Naive B cell (primary cell): ENCODE data around the gene HERPUD1. TPM values are rescaled to one million over a fixed set of nuclear protein-coding genes. Genes with fewer than 3 reads are reported as not detected.
"Not testable (repeated sequence)": the region's sequence is repeated elsewhere in the genome, so short reads cannot be mapped to it uniquely, and the experiment has no call there.

Source experiments
- ATAC-seq, 2 donors: fragments of 150-1000 bp; cut with Tn5 transposase; 2 replicates each; pipeline ENCODE4 v1.10.0; 2021; ENCODE audit warnings: low read depth in 2 of 2, mild to moderate bottlenecking in 2 of 2, moderate library complexity in 2 of 2
- DNase-seq: peaks from one replicate; pipeline ENCODE4 v3.0.0; 2022
- H3K27ac Mint-ChIP-seq, 6 donors: one replicate each; pipeline ENCODE4 v1.8.0; 2020 to 2022; ENCODE audit warnings: mild to moderate bottlenecking in 6 of 6, mixed read lengths in 6 of 6, moderate library complexity in 5 of 6, inconsistent platforms in 2 of 6
- H3K27me3 Mint-ChIP-seq, 3 donors: one replicate each; pipeline ENCODE4 v1.8.0; 2021 to 2022; ENCODE audit warnings: mixed read lengths in 3 of 3, mild to moderate bottlenecking in 1 of 3
- H3K36me3 Mint-ChIP-seq, 2 donors: one replicate each; pipeline ENCODE4 v1.8.0; 2020 to 2022; ENCODE audit warnings: mixed read lengths in 2 of 2, inconsistent platforms in 1 of 2, mild to moderate bottlenecking in 1 of 2
- H3K4me1 Mint-ChIP-seq, 3 donors: one replicate each; pipeline ENCODE4 v1.8.0; 2020 to 2022; ENCODE audit warnings: mixed read lengths in 3 of 3, inconsistent platforms in 1 of 3, mild to moderate bottlenecking in 1 of 3, moderate library complexity in 1 of 3
- H3K4me3 Mint-ChIP-seq, 8 donors: one replicate each; pipeline ENCODE4 v1.8.0; 2020 to 2022; ENCODE audit warnings: mild to moderate bottlenecking in 8 of 8, mixed read lengths in 8 of 8, moderate library complexity in 8 of 8, inconsistent platforms in 2 of 8
- H3K9me3 Mint-ChIP-seq, 7 donors: one replicate each; pipeline ENCODE4 v1.8.0; 2020 to 2022; ENCODE audit warnings: mixed read lengths in 7 of 7, mild to moderate bottlenecking in 5 of 7, inconsistent platforms in 2 of 7, moderate library complexity in 1 of 7
- polyA plus RNA-seq, 6 donors: library from polyadenylated mRNA; unstranded; fragments of 300-500 nt; fragmentation: Illumina TruSeq; gene quantifications; one replicate each; pipeline ENCODE4 v1.2.3, GENCODE V29; 2021; ENCODE audit warnings: low read depth in 6 of 6

Gene HERPUD1
- polyA plus RNA-seq, 6 donors from 2014 or later: 235 to 1,138 (median 264) TPM

DNA sequence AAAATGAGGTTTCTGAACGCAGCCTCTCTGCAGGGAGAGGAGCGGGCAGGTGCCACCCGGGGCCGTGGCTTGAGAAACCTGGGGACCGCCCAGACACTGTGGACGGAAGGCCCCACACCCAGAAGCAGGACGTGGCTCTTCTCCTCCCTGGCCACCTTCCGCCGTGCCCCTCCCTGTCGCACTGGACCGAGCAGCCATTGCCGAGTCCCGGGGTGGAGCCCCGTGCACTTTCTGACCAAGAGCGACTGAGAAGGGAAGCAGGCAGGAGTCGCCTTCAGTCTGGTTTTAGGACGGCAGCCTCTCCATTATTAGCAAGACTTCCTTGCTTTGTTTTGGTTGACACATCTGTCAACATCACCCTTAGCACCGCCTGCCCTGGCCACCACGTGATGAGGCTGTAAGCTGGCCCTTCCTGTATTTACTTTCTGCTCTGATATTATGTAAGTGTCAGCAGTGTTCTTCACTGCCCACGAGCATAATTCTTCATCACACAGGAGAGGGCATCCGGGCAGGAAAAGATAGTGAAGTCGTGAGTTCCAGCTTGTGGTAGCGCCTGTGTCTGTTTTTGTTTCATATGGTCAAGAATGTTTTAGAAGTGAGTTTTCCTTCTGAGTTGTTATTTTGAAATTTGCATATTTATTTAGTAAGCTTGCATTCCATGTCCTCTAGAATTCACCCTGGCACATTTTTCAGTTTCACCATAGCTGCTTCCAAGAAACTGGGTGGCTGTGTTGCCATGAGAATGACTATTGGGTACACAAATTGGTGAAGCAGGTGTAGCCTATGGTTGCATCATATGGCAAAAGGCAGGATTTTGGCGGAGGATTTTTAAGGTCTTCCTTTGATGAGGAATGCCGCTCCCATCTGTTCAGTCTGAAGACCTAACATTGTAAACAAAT is 1.0 kb downstream of the HERPUD1 start:
- H3K4me1 Mint-ChIP-seq: peaks cover 37 to 79% (median 58%) of the 10 kb centered on the region in 3 donors
- no peak for ATAC-seq
- H3K27me3 Mint-ChIP-seq: no peaks in the 10 kb centered on the region
- peaks cover 17 to 20% of the 10 kb centered on the region in 2 donors for H3K36me3 Mint-ChIP-seq
- H3K27ac Mint-ChIP-seq: peak overlapping the region; percentile 98 to 99 (median 99)
- H3K9me3 Mint-ChIP-seq: no peaks in the 10 kb centered on the region
- peak overlapping the region; percentile 96 to 100 (median 98) for H3K4me3 Mint-ChIP-seq
- DNase-seq: no peak

GRCh38 chr16:56933828-56934598 is 2.1 kb downstream of the HERPUD1 start:
- Mint-ChIP-seq H3K9me3 (no peaks in the 10 kb centered on the region), H3K4me1 (peaks cover 37 to 79% (median 62%) of the 10 kb centered on the region in 3 donors), H3K27me3 (no peaks in the 10 kb centered on the region), H3K4me3 (peak overlapping the region; percentile 96 to 100 (median 98)), H3K36me3 (peaks cover 24 to 31% of the 10 kb centered on the region in 2 donors), H3K27ac (peak overlapping the region; percentile 30 to 99 (median 98))
- no peak for DNase-seq
- ATAC-seq: no peak

- DNase-seq, H3K9me3 Mint-ChIP-seq, H3K27me3 Mint-ChIP-seq, ATAC-seq: not testable (repeated sequence)
- peaks cover 31 to 36% of the 10 kb centered on the region in 2 donors for H3K36me3 Mint-ChIP-seq
- peaks cover 41 to 79% (median 67%) of the 10 kb centered on the region in 3 donors for H3K4me1 Mint-ChIP-seq
- H3K4me3 Mint-ChIP-seq: peak overlapping the region; percentile 96 to 100 (median 98)
- H3K27ac Mint-ChIP-seq: peak overlapping the region; percentile 70 to 99 (median 93)
Measured at GRCh38 chr16:56934599-56935145, 2.7 kb downstream of the HERPUD1 start.

- no peak for ATAC-seq
- H3K9me3 Mint-ChIP-seq: no peaks in the 10 kb centered on the region
Measured at GRCh38 chr16:56935201-56935600, 3.3 kb downstream of the HERPUD1 start.

GRCh38 chr16:56936491-56936890 is 4.5 kb downstream of the HERPUD1 start:
- DNase-seq (no peak), ATAC-seq (no peak)
- Mint-ChIP-seq H3K27ac (peak overlapping the region in 2 of 6 donors; percentile 32 to 99), H3K27me3 (no peaks in the 10 kb centered on the region), H3K4me3 (peak overlapping the region in 3 of 8 donors; percentile 36 to 100 (median 63)), H3K4me1 (peaks cover 32 to 77% (median 62%) of the 10 kb centered on the region in 3 donors), H3K9me3 (no peaks in the 10 kb centered on the region), H3K36me3 (peaks cover 33 to 36% of the 10 kb centered on the region in 2 donors)

More at GRCh38 chr16:56935201-56935600, 3.3 kb downstream of the HERPUD1 start:
- H3K4me3 Mint-ChIP-seq: peak overlapping the region; percentile 96 to 100 (median 98)
- H3K36me3 Mint-ChIP-seq: peaks cover 33 to 36% of the 10 kb centered on the region in 2 donors
- no peak for DNase-seq
- H3K27ac Mint-ChIP-seq: peak overlapping the region; percentile 70 to 99 (median 93)
- H3K4me1 Mint-ChIP-seq: peaks cover 41 to 79% (median 71%) of the 10 kb centered on the region in 3 donors
- H3K27me3 Mint-ChIP-seq: no peaks in the 10 kb centered on the region

DNA sequence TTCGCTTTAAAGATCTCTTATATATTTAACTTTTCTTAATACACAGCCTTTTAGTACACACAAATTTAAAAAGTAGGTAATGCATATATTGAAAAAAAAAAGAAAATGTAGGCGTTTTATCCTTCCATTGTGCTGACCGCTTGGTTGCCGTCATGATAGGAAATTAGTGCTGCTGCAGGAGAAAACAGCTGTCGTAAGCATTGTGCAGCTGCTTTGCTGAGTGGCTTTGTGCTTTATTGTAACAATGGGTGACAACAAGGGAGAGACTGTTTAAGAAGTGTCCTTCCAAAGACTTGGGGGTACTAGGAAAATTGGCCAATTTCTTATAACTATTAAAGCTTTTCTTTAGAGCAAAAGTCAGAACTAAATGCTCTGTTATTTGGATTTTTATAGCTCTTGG is 5.0 kb downstream of the HERPUD1 start:
- no peak for ATAC-seq

GRCh38 chr16:56938664-56939513 is 6.9 kb downstream of the HERPUD1 start:
- Mint-ChIP-seq H3K9me3 (no peaks in the 10 kb centered on the region), H3K27ac (peak overlapping the region; percentile 39 to 95 (median 84)), H3K4me1 (peaks cover 36 to 78% (median 55%) of the 10 kb centered on the region in 3 donors), H3K4me3 (peak overlapping the region in 7 of 8 donors; percentile 1 to 100 (median 28)), H3K27me3 (no peaks in the 10 kb centered on the region), H3K36me3 (peaks cover 31 to 33% of the 10 kb centered on the region in 2 donors)
- peak in 1 of 2 donors; percentile 5 for ATAC-seq
- no peak for DNase-seq

More for the DNA sequence above, 5.0 kb downstream of the HERPUD1 start:
- Mint-ChIP-seq H3K27ac (peak overlapping the region in 3 of 6 donors; percentile 18 to 81 (median 64)), H3K27me3 (no peaks in the 10 kb centered on the region), H3K9me3 (no peaks in the 10 kb centered on the region), H3K4me3 (peak overlapping the region in 2 of 8 donors; percentile 47 to 100), H3K36me3 (peaks cover 33 to 36% of the 10 kb centered on the region in 2 donors), H3K4me1 (peaks cover 32 to 77% (median 66%) of the 10 kb centered on the region in 3 donors)
- no peak for DNase-seq

DNA sequence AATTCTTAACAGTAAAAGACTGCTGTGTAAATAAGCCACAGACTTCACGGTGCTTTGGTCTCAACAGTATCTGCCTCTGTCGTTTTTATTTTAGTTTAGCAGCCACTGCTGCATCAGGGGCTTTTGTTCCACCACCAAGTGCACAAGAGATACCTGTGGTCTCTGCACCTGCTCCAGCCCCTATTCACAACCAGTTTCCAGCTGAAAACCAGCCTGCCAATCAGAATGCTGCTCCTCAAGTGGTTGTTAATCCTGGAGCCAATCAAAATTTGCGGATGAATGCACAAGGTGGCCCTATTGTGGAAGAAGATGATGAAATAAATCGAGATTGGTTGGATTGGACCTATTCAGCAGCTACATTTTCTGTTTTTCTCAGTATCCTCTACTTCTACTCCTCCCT is 7.9 kb downstream of the HERPUD1 start:
- DNase-seq: no peak
- no peaks in the 10 kb centered on the region for H3K27me3 Mint-ChIP-seq
- H3K27ac Mint-ChIP-seq: peak overlapping the region in 4 of 6 donors; percentile 10 to 86 (median 79)
- H3K4me1 Mint-ChIP-seq: peaks cover 30 to 69% (median 48%) of the 10 kb centered on the region in 3 donors
- no peaks in the 10 kb centered on the region for H3K9me3 Mint-ChIP-seq
- H3K36me3 Mint-ChIP-seq: peaks cover 31 to 33% of the 10 kb centered on the region in 2 donors
- peak overlapping the region in 2 of 8 donors; percentile 5 to 100 for H3K4me3 Mint-ChIP-seq
- ATAC-seq: no peak

DNA sequence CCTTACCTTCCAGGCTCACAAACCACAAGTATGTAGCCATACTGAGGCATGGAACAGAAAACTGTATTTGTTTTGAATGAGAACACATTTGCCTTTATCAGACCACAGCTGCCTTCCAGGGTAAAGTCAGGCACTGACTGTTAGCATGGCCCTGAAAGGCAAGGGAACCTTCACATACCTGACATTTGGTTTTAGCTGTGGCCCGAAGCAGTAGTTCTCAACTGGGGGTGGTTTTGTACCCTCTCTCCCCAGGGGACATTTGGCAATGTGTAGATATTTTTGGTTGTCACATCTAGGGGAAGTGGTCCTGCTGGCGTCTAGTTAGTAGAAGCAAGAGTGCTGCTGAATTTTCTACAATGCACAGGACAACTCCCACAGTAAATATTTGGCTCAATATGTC is 9.2 kb downstream of the HERPUD1 start:
- Mint-ChIP-seq H3K27ac (peak overlapping the region in 4 of 6 donors; percentile 42 to 89 (median 74)), H3K4me1 (peaks cover 21 to 57% (median 42%) of the 10 kb centered on the region in 3 donors), H3K9me3 (no peaks in the 10 kb centered on the region), H3K36me3 (peaks cover 23 to 25% of the 10 kb centered on the region in 2 donors), H3K4me3 (no peak overlapping the region), H3K27me3 (no peaks in the 10 kb centered on the region)
- ATAC-seq (peak; percentile 31 to 44), DNase-seq (no peak)

DNA sequence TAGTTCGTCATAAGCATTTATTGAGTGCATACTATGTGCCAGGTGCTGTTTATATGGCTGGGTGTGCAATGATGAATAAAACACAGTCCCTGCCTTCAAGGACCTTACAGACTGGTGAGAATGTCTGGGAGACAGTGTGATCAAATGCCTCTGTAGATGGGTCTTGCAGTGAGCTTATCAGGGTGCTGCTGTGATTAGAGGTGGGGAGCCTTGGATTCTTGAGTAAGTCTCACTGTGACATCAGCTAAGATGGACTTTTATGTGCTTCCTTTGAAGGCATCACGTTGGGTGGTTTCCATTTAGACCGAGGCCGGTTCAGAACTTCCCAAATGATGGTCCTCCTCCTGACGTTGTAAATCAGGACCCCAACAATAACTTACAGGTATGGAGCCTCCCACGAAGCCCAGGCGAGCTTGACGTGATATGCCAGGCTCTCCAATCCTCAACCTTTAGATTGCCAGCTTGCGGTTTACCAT is 10.0 kb downstream of the HERPUD1 start:
- Mint-ChIP-seq H3K9me3 (no peaks in the 10 kb centered on the region), H3K36me3 (peaks cover 23 to 29% of the 10 kb centered on the region in 2 donors), H3K4me1 (peaks cover 20 to 53% (median 46%) of the 10 kb centered on the region in 3 donors), H3K4me3 (peak overlapping the region in 1 of 8 donors; percentile 41), H3K27me3 (no peaks in the 10 kb centered on the region), H3K27ac (peak overlapping the region in 5 of 6 donors; percentile 66 to 81 (median 79))
- DNase-seq (no peak), ATAC-seq (peak in 1 of 2 donors; percentile 22)

DNA sequence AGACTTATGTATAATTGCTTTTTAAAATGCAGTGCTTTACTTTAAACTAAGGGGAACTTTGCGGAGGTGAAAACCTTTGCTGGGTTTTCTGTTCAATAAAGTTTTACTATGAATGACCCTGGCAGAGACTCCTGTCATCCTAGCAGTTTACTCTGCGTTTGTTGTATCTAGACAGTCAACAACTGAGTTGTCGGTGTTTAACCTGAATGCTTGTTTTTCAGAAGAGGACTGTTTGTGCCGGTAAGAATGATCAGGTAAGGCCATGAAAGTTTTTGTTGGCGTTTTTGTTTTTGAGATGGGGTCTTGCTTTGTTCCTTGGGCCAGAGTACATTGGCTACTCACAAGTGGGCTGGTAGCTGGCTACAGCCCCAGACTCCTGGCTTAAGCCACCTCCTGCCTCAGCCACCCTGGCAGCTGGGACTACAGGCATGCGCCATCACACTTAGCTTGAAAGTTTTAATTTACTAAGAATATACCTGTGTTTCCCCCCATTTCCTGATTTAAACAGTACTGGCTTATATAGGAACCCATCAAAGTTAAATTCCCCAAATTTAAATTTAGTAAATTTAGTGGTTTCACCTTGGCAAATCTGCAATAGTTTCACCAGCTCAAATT is 11.9 kb downstream of the HERPUD1 start:
- Mint-ChIP-seq H3K36me3 (peaks cover 13 to 17% of the 10 kb centered on the region in 2 donors), H3K27ac (peak overlapping the region in 5 of 6 donors; percentile 28 to 81 (median 60)), H3K4me3 (peak overlapping the region in 1 of 8 donors; percentile 29), H3K9me3 (no peaks in the 10 kb centered on the region), H3K27me3 (no peaks in the 10 kb centered on the region), H3K4me1 (peaks cover 15 to 48% (median 30%) of the 10 kb centered on the region in 3 donors)
- DNase-seq (no peak), ATAC-seq (no peak)
